Measurements from ENCODE around the gene PROSER1.
A peak's percentile ranks its signal among the peaks of the same experiment; 100 is the strongest.
"Not testable (repeated sequence)": the region's sequence is repeated elsewhere in the genome, so short reads cannot be mapped to it uniquely, and the experiment has no call there.

PROSER1 gene

GRCh38 chr13:39037880-39038568 lies at the start of gene PROSER1, which contains the start of gene NHLRC3:
PROSER1 (minus strand) TSS chr13:39038089; CDS start chr13:39037242, 847 bp downstream.
NHLRC3 (plus strand) TSS chr13:39038456; CDS start chr13:39038640, 184 bp downstream.
- peak within 1 kb of the TSS; percentile 72 for H3K4me3 ChIP-seq (ENCODE audit: low read depth, low read length)
- peak; percentile 66 for DNase-seq (ENCODE audit: low read depth)
- no peak for TF ChIP-seq CTCF (IDR thresholded peaks at IDR 0.05; ENCODE audit: low read depth, low read length, missing control alignments)

GRCh38 chr13:39086251-39086945 lies 48.5 kb upstream of the PROSER1 start:
- DNase-seq (ENCODE audit: low read depth); H3K4me3 ChIP-seq (ENCODE audit: low read depth, low read length): not testable (repeated sequence)

GRCh38 chr13:39073983-39074382 lies 36.1 kb upstream of the PROSER1 start:
- no peak for TF ChIP-seq CTCF (IDR thresholded peaks at IDR 0.05; ENCODE audit: low read depth, low read length, missing control alignments)
- no peak for DNase-seq (ENCODE audit: low read depth)
- H3K4me3 ChIP-seq (ENCODE audit: low read depth, low read length), result no peak overlapping the region

GRCh38 chr13:39072842-39073241 lies 35.0 kb upstream of the PROSER1 start:
- H3K4me3 ChIP-seq (ENCODE audit: low read depth, low read length), result no peak overlapping the region
- no peak for DNase-seq (ENCODE audit: low read depth)

GRCh38 chr13:39062004-39062403 lies 24.1 kb upstream of the PROSER1 start:
- no peak for TF ChIP-seq CTCF (IDR thresholded peaks at IDR 0.05; ENCODE audit: low read depth, low read length, missing control alignments)
- no peak for DNase-seq (ENCODE audit: low read depth)
- no peak overlapping the region for H3K4me3 ChIP-seq (ENCODE audit: low read depth, low read length)

More at GRCh38 chr13:39072842-39073241, 35.0 kb upstream of the PROSER1 start:
- no peak for TF ChIP-seq CTCF (IDR thresholded peaks at IDR 0.05; ENCODE audit: low read depth, low read length, missing control alignments)

- no peak for DNase-seq (ENCODE audit: low read depth)
- TF ChIP-seq CTCF (IDR thresholded peaks at IDR 0.05; ENCODE audit: low read depth, low read length, missing control alignments), result no peak
- no peak overlapping the region for H3K4me3 ChIP-seq (ENCODE audit: low read depth, low read length)
Observed at GRCh38 chr13:39058040-39058439, 20.2 kb upstream of the PROSER1 start.

- DNase-seq (ENCODE audit: low read depth), result no peak
- TF ChIP-seq CTCF (IDR thresholded peaks at IDR 0.05; ENCODE audit: low read depth, low read length, missing control alignments), result no peak
- no peak overlapping the region for H3K4me3 ChIP-seq (ENCODE audit: low read depth, low read length)
Observed at GRCh38 chr13:39056018-39056417, 18.1 kb upstream of the PROSER1 start.
